Measurements from ENCODE around the gene PAWR. TPM values are rescaled to one million over a fixed set of nuclear protein-coding genes. Genes with fewer than 3 reads are reported as not detected.

PAWR gene
- total RNA-seq, 1 donor from 2014 or later = 204 TPM

GRCh38 chr12:79535751-79536150, 155.0 kb downstream of the PAWR start:
- H3K36me3 ChIP-seq (ENCODE audit: insufficient read depth, low read length) = no peaks in the 10 kb centered on the region
- H3K27ac ChIP-seq (ENCODE audit: low read depth, low read length) = no peak overlapping the region
- Mint-ChIP-seq H3K9me3 (ENCODE audit: unreplicated experiment) (no peaks in the 10 kb centered on the region), H3K27me3 (ENCODE audit: low read depth, unreplicated experiment) (no peaks in the 10 kb centered on the region), H3K36me3 (ENCODE audit: low read depth, unreplicated experiment) (peaks cover 14% of the 10 kb centered on the region), H3K4me1 (ENCODE audit: low read depth, unreplicated experiment) (peaks cover 16% of the 10 kb centered on the region), H3K4me3 (ENCODE audit: unreplicated experiment) (no peak overlapping the region), H3K27ac (ENCODE audit: unreplicated experiment) (no peak overlapping the region)
- no peak overlapping the region for H3K4me2 ChIP-seq (ENCODE audit: low read length)
- no peaks in the 10 kb centered on the region for H3K27me3 ChIP-seq (ENCODE audit: insufficient read depth, low read length)
- FAIRE-seq = no peak
- H3K9ac ChIP-seq (ENCODE audit: low read length) = no peak overlapping the region
- H3K9me3 ChIP-seq (ENCODE audit: insufficient read depth, low read depth, low read length) = no peaks in the 10 kb centered on the region
- H2AFZ ChIP-seq (ENCODE audit: low read depth, low read length) = no peak overlapping the region
- H3K4me1 ChIP-seq (ENCODE audit: insufficient read depth, low read length) = peaks cover 23% of the 10 kb centered on the region
- no peaks in the 10 kb centered on the region for H3K79me2 ChIP-seq (ENCODE audit: insufficient read depth, low read length)
- H3K4me3 ChIP-seq (ENCODE audit: insufficient read depth, low read depth, low read length) = no peak overlapping the region
- no peaks in the 10 kb centered on the region for H4K20me1 ChIP-seq (ENCODE audit: insufficient read depth, low read length)
- DNase-seq (ENCODE audit: low read depth) = no peak
- no peak for TF ChIP-seq CTCF (IDR thresholded peaks at IDR 0.05; ENCODE audit: insufficient read depth, low read depth, low read length)
- TF ChIP-seq EZH2 (IDR thresholded peaks at IDR 0.05; ENCODE audit: insufficient read depth, low read length) = no peak

Other genes starting within 250 kb of the PAWR start
- gene PPP1R12A, start 244.1 kb upstream of the PAWR start, total RNA-seq = 113 and 115 TPM in 2 replicates